OCI-LY1 (cell line): ENCODE data around the gene FAM229B.
A peak's percentile ranks its signal among the peaks of the same experiment; 100 is the strongest.

Experiments used
- H2AFZ ChIP-seq: fragments of 200-600 bp; sonication (generic), shearing (Covaris generic); 2 replicates; pipeline ENCODE4 v1.6.0; 2014; ENCODE audit warnings: antibody characterized with exemption, mild to moderate bottlenecking, low read length
- H3F3A ChIP-seq: fragments of 200-600 bp; sonication (generic), shearing (Covaris generic); 2 replicates; pipeline ENCODE4 v1.6.0; 2014; ENCODE audit warnings: mild to moderate bottlenecking, antibody characterized with exemption, low read length, moderate library complexity; ENCODE audit not compliant: insufficient read depth
- H3K27ac ChIP-seq: fragments of 200-600 bp; sonication (generic); 2 replicates; pipeline ENCODE4 v1.5.1; 2014; ENCODE audit warnings: low read length, mixed run types, mild to moderate bottlenecking, low read depth; ENCODE audit not compliant: poor library complexity, severe bottlenecking
- H3K27me3 ChIP-seq: fragments of 200-600 bp; sonication (generic); 2 replicates; pipeline ENCODE4 v1.6.0; 2014; ENCODE audit warnings: antibody characterized with exemption, mild to moderate bottlenecking, low read length, moderate library complexity; ENCODE audit not compliant: insufficient read depth
- H3K36me3 ChIP-seq: fragments of 200-600 bp; sonication (generic); 2 replicates; pipeline ENCODE4 v1.6.1; 2014; ENCODE audit warnings: mild to moderate bottlenecking, antibody characterized with exemption, low read length, moderate library complexity, mixed read lengths; ENCODE audit not compliant: insufficient read depth
- H3K4me1 ChIP-seq: fragments of 200-600 bp; sonication (generic); 2 replicates; pipeline ENCODE4 v1.5.1; 2014; ENCODE audit warnings: mild to moderate bottlenecking, low read length, moderate library complexity; ENCODE audit not compliant: insufficient read depth, severe bottlenecking
- H3K4me2 ChIP-seq: fragments of 200-600 bp; sonication (generic), shearing (Covaris generic); 2 replicates; pipeline ENCODE4 v1.6.1; 2014; ENCODE audit warnings: low read length
- H3K4me3 ChIP-seq: fragments of 200-600 bp; sonication (generic); 2 replicates; pipeline ENCODE4 v1.5.1; 2014; ENCODE audit warnings: low read length, low read depth, mild to moderate bottlenecking, mixed read lengths; ENCODE audit not compliant: poor library complexity, severe bottlenecking
- H3K79me2 ChIP-seq: fragments of 200-600 bp; shearing (Covaris generic); 2 replicates; pipeline ENCODE4 v1.6.1; 2016; ENCODE audit warnings: mixed run types, low read length, mixed read lengths; ENCODE audit not compliant: insufficient read depth
- H3K9ac ChIP-seq: fragments of 200-600 bp; sonication (generic), shearing (Covaris generic); 2 replicates; pipeline ENCODE4 v1.6.1; 2014; ENCODE audit warnings: mild to moderate bottlenecking, low read length, mixed read lengths
- H3K9me2 ChIP-seq: fragments of 200-600 bp; sonication (generic), shearing (Covaris generic); 2 replicates; pipeline ENCODE4 v1.6.1; 2014; ENCODE audit warnings: low read depth, mild to moderate bottlenecking, low read length, mixed read lengths
- H3K9me3 ChIP-seq: fragments of 200-600 bp; shearing (Covaris generic); 2 replicates; pipeline ENCODE4 v1.6.1; 2014; ENCODE audit warnings: low read length, mixed read lengths
- H4K20me1 ChIP-seq: fragments of 200-600 bp; sonication (generic), shearing (Covaris generic); 2 replicates; pipeline ENCODE4 v1.6.0; 2016; ENCODE audit warnings: mild to moderate bottlenecking, low read length; ENCODE audit not compliant: insufficient read depth
- EZH2 ChIP-seq: fragments of 200-600 bp; sonication (generic), shearing (Covaris generic); IDR thresholded peaks from 2 replicates; pipeline ENCODE4 v1.8.0; 2017; ENCODE audit warnings: borderline replicate concordance, mixed run types, mild to moderate bottlenecking, antibody characterized with exemption, low read length, moderate library complexity, mixed read lengths
- TF ChIP-seq, protein P1 (sequence below): fragments of 200-600 bp; sonication (generic), shearing (Covaris generic); IDR thresholded peaks from 2 replicates; pipeline ENCODE4 v1.5.1; 2017; ENCODE audit warnings: mild to moderate bottlenecking, antibody characterized with exemption, low read length, moderate library complexity, mixed read lengths

Gene FAM229B

GRCh38 chr6:112041535-112041934 lies 45.9 kb upstream of the FAM229B start:
- Histone ChIP-seq H3K9ac (no peak overlapping the region), H3K27ac (no peak overlapping the region), H3K4me1 (no peaks in the 10 kb centered on the region), H3K4me3 (no peak overlapping the region), H2AFZ (no peak overlapping the region), H3K9me2 (no peaks in the 10 kb centered on the region), H3F3A (no peaks in the 10 kb centered on the region), H4K20me1 (no peaks in the 10 kb centered on the region), H3K4me2 (no peak overlapping the region), H3K27me3 (no peaks in the 10 kb centered on the region), H3K36me3 (no peaks in the 10 kb centered on the region), H3K9me3 (no peaks in the 10 kb centered on the region), H3K79me2 (no peaks in the 10 kb centered on the region)
- TF ChIP-seq, protein P1, sequence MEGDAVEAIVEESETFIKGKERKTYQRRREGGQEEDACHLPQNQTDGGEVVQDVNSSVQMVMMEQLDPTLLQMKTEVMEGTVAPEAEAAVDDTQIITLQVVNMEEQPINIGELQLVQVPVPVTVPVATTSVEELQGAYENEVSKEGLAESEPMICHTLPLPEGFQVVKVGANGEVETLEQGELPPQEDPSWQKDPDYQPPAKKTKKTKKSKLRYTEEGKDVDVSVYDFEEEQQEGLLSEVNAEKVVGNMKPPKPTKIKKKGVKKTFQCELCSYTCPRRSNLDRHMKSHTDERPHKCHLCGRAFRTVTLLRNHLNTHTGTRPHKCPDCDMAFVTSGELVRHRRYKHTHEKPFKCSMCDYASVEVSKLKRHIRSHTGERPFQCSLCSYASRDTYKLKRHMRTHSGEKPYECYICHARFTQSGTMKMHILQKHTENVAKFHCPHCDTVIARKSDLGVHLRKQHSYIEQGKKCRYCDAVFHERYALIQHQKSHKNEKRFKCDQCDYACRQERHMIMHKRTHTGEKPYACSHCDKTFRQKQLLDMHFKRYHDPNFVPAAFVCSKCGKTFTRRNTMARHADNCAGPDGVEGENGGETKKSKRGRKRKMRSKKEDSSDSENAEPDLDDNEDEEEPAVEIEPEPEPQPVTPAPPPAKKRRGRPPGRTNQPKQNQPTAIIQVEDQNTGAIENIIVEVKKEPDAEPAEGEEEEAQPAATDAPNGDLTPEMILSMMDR: no peak
- no peak for TF ChIP-seq EZH2

DNA sequence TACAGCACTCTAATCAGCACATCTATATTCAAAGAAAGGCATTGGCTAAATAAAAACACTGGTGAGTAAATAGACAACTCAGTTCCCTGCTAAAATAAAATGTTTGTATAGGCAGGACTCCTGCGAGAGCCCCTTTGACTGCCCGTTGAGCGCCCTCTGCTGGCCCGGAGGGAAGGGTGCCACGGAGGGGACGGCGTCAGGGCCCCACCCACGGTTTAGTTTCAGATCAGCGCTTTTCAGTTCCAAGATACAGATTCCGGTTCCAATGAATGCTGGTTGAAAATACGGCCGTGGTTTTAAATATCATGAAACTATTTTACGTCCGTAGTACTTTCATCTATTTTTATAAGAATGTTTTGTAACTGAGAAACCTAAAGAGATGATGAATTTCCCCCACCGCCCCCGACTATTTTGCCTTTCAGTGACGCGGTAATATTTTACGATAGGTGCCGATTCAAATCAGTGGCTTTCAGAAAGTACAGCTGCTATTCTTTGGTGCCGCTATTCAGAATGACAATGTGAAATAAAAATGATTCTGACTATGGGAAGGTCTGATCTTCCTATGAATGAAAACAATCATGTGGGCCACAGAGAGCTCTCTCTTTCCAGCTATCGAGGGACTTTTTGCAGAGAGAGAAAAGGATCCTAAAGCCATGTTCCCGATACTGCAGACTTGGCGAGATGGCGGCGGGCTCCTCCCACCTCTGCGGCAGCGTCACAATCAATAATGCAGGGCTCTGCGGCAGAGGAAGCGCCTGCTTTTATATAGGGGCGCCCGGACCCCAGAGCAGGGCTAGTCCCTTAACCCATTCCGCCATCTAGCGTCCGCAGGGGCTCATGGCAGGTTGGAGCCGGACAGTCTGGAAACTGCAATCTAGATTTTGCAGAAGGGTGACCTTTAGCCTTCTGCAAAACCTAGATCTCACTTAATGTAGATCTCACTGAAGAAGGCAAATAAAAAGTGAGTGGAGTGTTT lies 44.1 kb upstream of the FAM229B start:
- no peak overlapping the region for H3K27ac ChIP-seq
- H3K4me1 ChIP-seq: no peaks in the 10 kb centered on the region
- H3K27me3 ChIP-seq: no peaks in the 10 kb centered on the region
- H3K36me3 ChIP-seq: no peaks in the 10 kb centered on the region
- peak overlapping the region; percentile 96 for H3K4me2 ChIP-seq
- no peaks in the 10 kb centered on the region for H3K9me2 ChIP-seq
- H3K4me3 ChIP-seq: peak overlapping the region; percentile 67
- H3K9ac ChIP-seq: peak overlapping the region; percentile 56
- no peaks in the 10 kb centered on the region for H3F3A ChIP-seq
- H3K79me2 ChIP-seq: no peaks in the 10 kb centered on the region
- peak overlapping the region; percentile 82; the same call in 1 of the 2 replicates for H2AFZ ChIP-seq
- no peaks in the 10 kb centered on the region for H3K9me3 ChIP-seq
- TF ChIP-seq, protein P1: peak; percentile 92
- no peak for TF ChIP-seq EZH2
- H4K20me1 ChIP-seq: no peaks in the 10 kb centered on the region

DNA sequence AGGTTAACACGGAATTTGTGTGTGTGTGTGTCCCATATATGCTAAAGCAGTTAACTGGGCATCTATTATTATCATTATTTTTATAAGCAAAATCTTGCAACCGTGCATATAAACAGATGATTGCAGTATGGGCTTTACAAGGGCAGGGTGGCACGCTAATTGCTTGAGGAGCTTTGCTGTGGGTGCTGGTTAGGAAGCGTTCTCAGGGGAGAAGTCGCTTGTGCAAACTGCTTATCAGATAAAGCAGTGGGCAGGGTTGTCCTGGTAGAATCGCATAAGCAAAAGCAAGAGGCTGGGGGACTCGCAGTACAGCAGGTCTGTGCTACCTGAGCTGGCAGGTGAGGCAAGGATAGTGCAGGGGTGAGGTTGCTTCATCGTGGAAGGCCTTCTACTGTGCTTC lies 43.2 kb upstream of the FAM229B start:
- H3F3A ChIP-seq: no peaks in the 10 kb centered on the region
- H3K27me3 ChIP-seq: no peaks in the 10 kb centered on the region
- H3K9ac ChIP-seq: no peak overlapping the region
- H3K27ac ChIP-seq: no peak overlapping the region
- H3K9me3 ChIP-seq: no peaks in the 10 kb centered on the region
- H3K4me1 ChIP-seq: no peaks in the 10 kb centered on the region
- H3K4me2 ChIP-seq: no peak overlapping the region
- no peak overlapping the region for H3K4me3 ChIP-seq
- TF ChIP-seq, protein P1: no peak
- no peak for TF ChIP-seq EZH2
- no peaks in the 10 kb centered on the region for H3K36me3 ChIP-seq
- no peaks in the 10 kb centered on the region for H3K9me2 ChIP-seq
- no peaks in the 10 kb centered on the region for H3K79me2 ChIP-seq
- no peaks in the 10 kb centered on the region for H4K20me1 ChIP-seq
- H2AFZ ChIP-seq: no peak overlapping the region
